ENCODE data around the gene SYNPO2.
"Not testable (repeated sequence)": the region's sequence is repeated elsewhere in the genome, so short reads cannot be mapped to it uniquely, and the experiment has no call there.

The SYNPO2 gene

GRCh38 chr4:118999919-119000318, 111.3 kb downstream of the SYNPO2 start:
- DNase-seq (ENCODE audit: low read depth) = no peak

GRCh38 chr4:119000400-119000799, 111.7 kb downstream of the SYNPO2 start:
- no peak for DNase-seq (ENCODE audit: low read depth)

GRCh38 chr4:119002476-119002875, 113.8 kb downstream of the SYNPO2 start:
- no peak for DNase-seq (ENCODE audit: low read depth)

- DNase-seq (ENCODE audit: low read depth) = not testable (repeated sequence)
Measured at GRCh38 chr4:119003001-119003400, 114.3 kb downstream of the SYNPO2 start.

- DNase-seq (ENCODE audit: low read depth) = no peak
Measured at GRCh38 chr4:119005928-119006460, 117.3 kb downstream of the SYNPO2 start.

GRCh38 chr4:119008761-119009160, 120.1 kb downstream of the SYNPO2 start:
- no peak for DNase-seq (ENCODE audit: low read depth)

- DNase-seq (ENCODE audit: low read depth) = not testable (repeated sequence)
Measured at GRCh38 chr4:119010221-119010620, 121.6 kb downstream of the SYNPO2 start.

- DNase-seq (ENCODE audit: low read depth) = no peak
Measured at GRCh38 chr4:119010909-119011606, 122.4 kb downstream of the SYNPO2 start.

- no peak for DNase-seq (ENCODE audit: low read depth)
Measured at GRCh38 chr4:119011607-119011988, 122.9 kb downstream of the SYNPO2 start.

GRCh38 chr4:119014658-119015057, 126.0 kb downstream of the SYNPO2 start:
- DNase-seq (ENCODE audit: low read depth) = no peak

GRCh38 chr4:119016636-119017035, 128.0 kb downstream of the SYNPO2 start:
- DNase-seq (ENCODE audit: low read depth) = no peak

GRCh38 chr4:119017636-119018035, 129.0 kb downstream of the SYNPO2 start:
- DNase-seq (ENCODE audit: low read depth) = no peak

GRCh38 chr4:119020158-119020557, 131.5 kb downstream of the SYNPO2 start:
- DNase-seq (ENCODE audit: low read depth) = no peak

- DNase-seq (ENCODE audit: low read depth) = not testable (repeated sequence)
Measured at GRCh38 chr4:119022520-119022919, 133.9 kb downstream of the SYNPO2 start.

GRCh38 chr4:119024102-119024501, 135.4 kb downstream of the SYNPO2 start:
- no peak for DNase-seq (ENCODE audit: low read depth)

GRCh38 chr4:119025420-119025819, 136.8 kb downstream of the SYNPO2 start:
- DNase-seq (ENCODE audit: low read depth) = no peak

GRCh38 chr4:119025916-119026661, 137.4 kb downstream of the SYNPO2 start:
- DNase-seq (ENCODE audit: low read depth) = no peak

- no peak for DNase-seq (ENCODE audit: low read depth)
Measured at GRCh38 chr4:119026662-119027444, 138.2 kb downstream of the SYNPO2 start.

GRCh38 chr4:119027811-119028210, 139.2 kb downstream of the SYNPO2 start:
- no peak for DNase-seq (ENCODE audit: low read depth)

GRCh38 chr4:119028296-119028695, 139.6 kb downstream of the SYNPO2 start:
- no peak for DNase-seq (ENCODE audit: low read depth)

GRCh38 chr4:119029847-119030535, 141.3 kb downstream of the SYNPO2 start:
- no peak for DNase-seq (ENCODE audit: low read depth)

GRCh38 chr4:119030536-119030890, 141.9 kb downstream of the SYNPO2 start:
- no peak for DNase-seq (ENCODE audit: low read depth)
